GM12878 (cell line): ENCODE results near the gene USE1. TPM values are rescaled to one million over a fixed set of nuclear protein-coding genes. Genes with fewer than 3 reads are reported as not detected.

Experiments used
- ATF2 ChIP-seq: IDR thresholded peaks from 2 replicates; pipeline ENCODE4 v1.6.1; 2012; ENCODE audit warnings: low read length, inconsistent platforms
- BACH1 ChIP-seq: fragments of 450-650 bp; IDR thresholded peaks from 2 replicates; pipeline ENCODE4 v1.6.1; 2017; ENCODE audit warnings: mild to moderate bottlenecking, borderline replicate concordance
- BRCA1 ChIP-seq: IDR thresholded peaks from 2 replicates; pipeline ENCODE4 v1.6.1; 2011; ENCODE audit warnings: low read depth, low read length, improper control_type of control experiment
- CEBPB ChIP-seq, 2 experiments: fragments of 150-350 bp in 1 of 2; IDR thresholded peaks; 2 replicates each; pipeline ENCODE4 v1.6.1; 2012 to 2014; ENCODE audit warnings: low read depth in 2 of 2, low read length in 2 of 2, borderline replicate concordance in 1 of 2, inconsistent platforms in 1 of 2
- CREB1 ChIP-seq: IDR thresholded peaks from 2 replicates; pipeline ENCODE4 v1.6.1; 2012; ENCODE audit warnings: low read depth, mild to moderate bottlenecking, inconsistent platforms
- IRF4 ChIP-seq: IDR thresholded peaks from 2 replicates; pipeline ENCODE4 v1.6.1; 2011; ENCODE audit warnings: low read depth, low read length
- MYC ChIP-seq: IDR thresholded peaks from 2 replicates; pipeline ENCODE4 v1.6.1; 2011; ENCODE audit warnings: mild to moderate bottlenecking, low read length, moderate library complexity, inconsistent platforms; ENCODE audit not compliant: insufficient read depth, insufficient replicate concordance, insufficient read length, severe bottlenecking
- NFIC ChIP-seq: IDR thresholded peaks from 2 replicates; pipeline ENCODE4 v1.6.1; 2012; ENCODE audit warnings: low read depth, mild to moderate bottlenecking, inconsistent platforms, low read length, moderate library complexity
- REST ChIP-seq: IDR thresholded peaks from 2 replicates; pipeline ENCODE4 v1.6.1; 2012; ENCODE audit warnings: mild to moderate bottlenecking, low read depth, low read length
- SIX5 ChIP-seq: IDR thresholded peaks from 2 replicates; pipeline ENCODE4 v1.6.1; 2011; ENCODE audit warnings: mild to moderate bottlenecking, low read depth, low read length, moderate library complexity; ENCODE audit not compliant: severe bottlenecking
- SKIL ChIP-seq: fragments of 450-650 bp; IDR thresholded peaks from 2 replicates; pipeline ENCODE4 v1.6.1; 2017; ENCODE audit warnings: mild to moderate bottlenecking, low read depth, inconsistent platforms; ENCODE audit not compliant: poor library complexity, severe bottlenecking
- SMAD5 ChIP-seq: IDR thresholded peaks from 2 replicates; pipeline ENCODE4 v1.6.1; 2016; ENCODE audit warnings: antibody characterized with exemption, low read depth
- SPI1 ChIP-seq: IDR thresholded peaks from 2 replicates; pipeline ENCODE4 v1.6.1; 2011; ENCODE audit warnings: low read depth, mild to moderate bottlenecking, low read length, moderate library complexity, borderline replicate concordance; ENCODE audit not compliant: insufficient read depth
- TCF7 ChIP-seq: IDR thresholded peaks from 2 replicates; pipeline ENCODE4 v1.6.1; 2014; ENCODE audit warnings: antibody characterized with exemption, borderline replicate concordance
- USF2 ChIP-seq: IDR thresholded peaks from 2 replicates; pipeline ENCODE4 v1.6.1; 2011; ENCODE audit warnings: low read depth, low read length, improper control_type of control experiment, borderline replicate concordance
- YBX1 ChIP-seq: fragments of 450-650 bp; IDR thresholded peaks from 2 replicates; pipeline ENCODE4 v1.6.1; 2016; ENCODE audit warnings: antibody characterized with exemption
- ZBTB4 ChIP-seq: fragments of 450-650 bp; formaldehyde crosslinking; IDR thresholded peaks from 2 replicates; pipeline ENCODE4 v1.4.0; 2022; ENCODE audit warnings: mild to moderate bottlenecking, moderate library complexity
- polyA plus RNA-seq, 11 experiments: library from polyadenylated mRNA; depleted of rRNA in 4 of 11; unstranded in 6 of 11; stranded (reverse) in 5 of 11; fragments of >200 nt; fragmentation: Nextera tagmentation in 4 of 11; fragmentation: Illumina TruSeq in 1 of 11; extraction: Ambion mirVana in 4 of 11; extraction: Trizol in 1 of 11; gene quantifications; 1 replicate in 1 of 11; 2 replicates in 10 of 11; pipeline versions ENCODE4 v1.2.1 to v1.2.3, GENCODE V29; 2011 to 2016; ENCODE audit warnings: inconsistent platforms in 2 of 11, missing spikeins in 2 of 11, low read depth in 1 of 11
- total RNA-seq, 4 experiments: library from RNA; depleted of rRNA in 3 of 4; stranded (reverse); fragments of >200 nt in 3 of 4; fragmentation: Illumina TruSeq in 1 of 4; extraction: Trizol in 1 of 4; gene quantifications; 2 replicates each; pipeline versions ENCODE4 v1.2.1 to v1.2.3, GENCODE V29; 2013 to 2021

Gene USE1
- total and polyA plus RNA-seq, 10 of the 15 experiments (the other 5 are each of a cell fraction or from before 2014, with no cell fraction given) = 9.7 to 24.0 (median 16.1) TPM

GRCh38 chr19:17226002-17226933, 11.1 kb downstream of the USE1 start, which contains the start of gene OCEL1 (continued):
- TF ChIP-seq SKIL = no peak
- no peak for TF ChIP-seq USF2
- TF ChIP-seq SPI1 = peak; percentile 31; the same call in 1 of the 2 replicates
- no peak for TF ChIP-seq TCF7
- TF ChIP-seq MYC = no peak
- TF ChIP-seq ZBTB4 (CRISPR knock-in tag) = no peak
- TF ChIP-seq REST = 0 out of 2 replicates have a peak, but pooled peaks have one; percentile 3
- TF ChIP-seq SMAD5 = no peak; the same call in 1 of the 2 replicates
- TF ChIP-seq SIX5 = no peak
- peak; percentile 52; the same call in 1 of the 2 replicates for TF ChIP-seq BACH1
- TF ChIP-seq YBX1 = no peak
- TF ChIP-seq IRF4 = no peak
- TF ChIP-seq CREB1 = peak; percentile 81; the same call in 1 of the 2 replicates
- TF ChIP-seq CEBPB (IDR thresholded peaks at IDR 0.05; ENCODE audit: borderline replicate concordance in 1 of 2, low read depth in 2 of 2, low read length in 2 of 2) = no peak
- no peak for TF ChIP-seq ATF2
- TF ChIP-seq NFIC = no peak
- no peak for TF ChIP-seq BRCA1
